ENCODE data around the gene MAPK8.

MAPK8 gene

DNA sequence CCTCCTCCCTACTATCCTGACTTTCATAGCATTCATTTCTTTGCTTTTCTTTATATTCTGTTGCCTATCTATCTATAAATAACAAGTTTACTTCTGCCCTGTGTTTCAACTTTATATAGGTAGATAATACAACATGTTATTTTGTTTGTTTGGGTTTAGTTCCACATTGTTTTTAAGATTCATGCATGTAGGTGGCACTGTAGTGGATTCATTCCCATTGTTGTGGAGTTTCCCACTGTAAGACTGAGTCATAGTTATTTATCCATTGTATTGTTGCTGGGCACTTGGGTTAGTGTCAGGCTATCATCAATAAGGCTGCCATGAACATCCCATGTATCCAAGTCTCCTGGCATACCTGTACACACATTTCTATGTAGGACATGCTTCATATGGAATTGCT, 170.7 kb downstream of the MAPK8 start:
- H3K4me1 ChIP-seq (ENCODE audit: insufficient read depth, low read length) = no peaks in the 10 kb centered on the region
- H3K9me3 ChIP-seq (ENCODE audit: insufficient read depth, low read length, severe bottlenecking) = no peaks in the 10 kb centered on the region
- ATAC-seq (ENCODE audit: insufficient read depth, low read depth) (no peak), DNase-seq (no peak)
- peaks cover 4% of the 10 kb centered on the region for H3K27me3 ChIP-seq (ENCODE audit: insufficient read depth, low read length, poor library complexity)
- H4K20me1 ChIP-seq (ENCODE audit: insufficient read depth, low read length) = no peaks in the 10 kb centered on the region
- H3K27ac ChIP-seq (ENCODE audit: low read length) = no peak overlapping the region
- TF ChIP-seq, protein P1, sequence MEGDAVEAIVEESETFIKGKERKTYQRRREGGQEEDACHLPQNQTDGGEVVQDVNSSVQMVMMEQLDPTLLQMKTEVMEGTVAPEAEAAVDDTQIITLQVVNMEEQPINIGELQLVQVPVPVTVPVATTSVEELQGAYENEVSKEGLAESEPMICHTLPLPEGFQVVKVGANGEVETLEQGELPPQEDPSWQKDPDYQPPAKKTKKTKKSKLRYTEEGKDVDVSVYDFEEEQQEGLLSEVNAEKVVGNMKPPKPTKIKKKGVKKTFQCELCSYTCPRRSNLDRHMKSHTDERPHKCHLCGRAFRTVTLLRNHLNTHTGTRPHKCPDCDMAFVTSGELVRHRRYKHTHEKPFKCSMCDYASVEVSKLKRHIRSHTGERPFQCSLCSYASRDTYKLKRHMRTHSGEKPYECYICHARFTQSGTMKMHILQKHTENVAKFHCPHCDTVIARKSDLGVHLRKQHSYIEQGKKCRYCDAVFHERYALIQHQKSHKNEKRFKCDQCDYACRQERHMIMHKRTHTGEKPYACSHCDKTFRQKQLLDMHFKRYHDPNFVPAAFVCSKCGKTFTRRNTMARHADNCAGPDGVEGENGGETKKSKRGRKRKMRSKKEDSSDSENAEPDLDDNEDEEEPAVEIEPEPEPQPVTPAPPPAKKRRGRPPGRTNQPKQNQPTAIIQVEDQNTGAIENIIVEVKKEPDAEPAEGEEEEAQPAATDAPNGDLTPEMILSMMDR (IDR thresholded peaks at IDR 0.05; ENCODE audit: borderline replicate concordance, extremely low read depth, low read length, poor library complexity, severe bottlenecking) = no peak
- TF ChIP-seq EZH2 (IDR thresholded peaks at IDR 0.05; ENCODE audit: borderline replicate concordance, low read depth, low read length, severe bottlenecking) = no peak
- no peaks in the 10 kb centered on the region for H3K36me3 ChIP-seq (ENCODE audit: insufficient read depth, low read length)
- H3K79me2 ChIP-seq (ENCODE audit: insufficient read depth, low read length) = no peaks in the 10 kb centered on the region
- H3K4me2 ChIP-seq (ENCODE audit: insufficient read depth, low read length) = no peak overlapping the region
- no peak overlapping the region for H3K9ac ChIP-seq (ENCODE audit: low read depth, low read length)
- H2AFZ ChIP-seq (ENCODE audit: low read depth, low read length) = no peak overlapping the region
- H3K4me3 ChIP-seq (ENCODE audit: low read depth in 1 of 2, low read length in 2 of 2) = no peak overlapping the region

GRCh38 chr10:48477616-48478015, 171.1 kb downstream of the MAPK8 start:
- Histone ChIP-seq H3K27ac (ENCODE audit: low read length) (no peak overlapping the region), H3K4me2 (ENCODE audit: insufficient read depth, low read length) (no peak overlapping the region), H3K9me3 (ENCODE audit: insufficient read depth, low read length, severe bottlenecking) (no peaks in the 10 kb centered on the region), H3K79me2 (ENCODE audit: insufficient read depth, low read length) (no peaks in the 10 kb centered on the region), H3K9ac (ENCODE audit: low read depth, low read length) (no peak overlapping the region), H3K4me1 (ENCODE audit: insufficient read depth, low read length) (no peaks in the 10 kb centered on the region), H4K20me1 (ENCODE audit: insufficient read depth, low read length) (no peaks in the 10 kb centered on the region), H3K4me3 (ENCODE audit: low read depth in 1 of 2, low read length in 2 of 2) (no peak overlapping the region), H2AFZ (ENCODE audit: low read depth, low read length) (no peak overlapping the region), H3K36me3 (ENCODE audit: insufficient read depth, low read length) (no peaks in the 10 kb centered on the region), H3K27me3 (ENCODE audit: insufficient read depth, low read length, poor library complexity) (peaks cover 6% of the 10 kb centered on the region)
- no peak for DNase-seq
- TF ChIP-seq EZH2 (IDR thresholded peaks at IDR 0.05; ENCODE audit: borderline replicate concordance, low read depth, low read length, severe bottlenecking) = no peak
- TF ChIP-seq, protein P1 (IDR thresholded peaks at IDR 0.05; ENCODE audit: borderline replicate concordance, extremely low read depth, low read length, poor library complexity, severe bottlenecking) = no peak
- no peak for ATAC-seq (ENCODE audit: insufficient read depth, low read depth)

- Histone ChIP-seq H3K4me1 (ENCODE audit: insufficient read depth, low read length) (no peaks in the 10 kb centered on the region), H3K27me3 (ENCODE audit: insufficient read depth, low read length, poor library complexity) (peaks cover 6% of the 10 kb centered on the region), H3K36me3 (ENCODE audit: insufficient read depth, low read length) (no peaks in the 10 kb centered on the region), H3K9me3 (ENCODE audit: insufficient read depth, low read length, severe bottlenecking) (no peaks in the 10 kb centered on the region), H4K20me1 (ENCODE audit: insufficient read depth, low read length) (no peaks in the 10 kb centered on the region), H3K9ac (ENCODE audit: low read depth, low read length) (no peak overlapping the region), H3K4me3 (ENCODE audit: low read depth in 1 of 2, low read length in 2 of 2) (no peak overlapping the region), H2AFZ (ENCODE audit: low read depth, low read length) (no peak overlapping the region), H3K79me2 (ENCODE audit: insufficient read depth, low read length) (no peaks in the 10 kb centered on the region), H3K4me2 (ENCODE audit: insufficient read depth, low read length) (no peak overlapping the region), H3K27ac (ENCODE audit: low read length) (no peak overlapping the region)
- no peak for DNase-seq
- no peak for ATAC-seq (ENCODE audit: insufficient read depth, low read depth)
- no peak for TF ChIP-seq EZH2 (IDR thresholded peaks at IDR 0.05; ENCODE audit: borderline replicate concordance, low read depth, low read length, severe bottlenecking)
- TF ChIP-seq, protein P1 (IDR thresholded peaks at IDR 0.05; ENCODE audit: borderline replicate concordance, extremely low read depth, low read length, poor library complexity, severe bottlenecking) = no peak
Observed at GRCh38 chr10:48478469-48478868, 172.0 kb downstream of the MAPK8 start.

Measured in DND-41 (cell line).